H9 (cell line): ENCODE results near the gene MS4A7. TPM values are rescaled to one million over a fixed set of nuclear protein-coding genes. Genes with fewer than 3 reads are reported as not detected.

Experiments used
- DNase-seq: peaks from one replicate; pipeline ENCODE4 v3.0.0-alpha.2; 2017
- H2AFZ ChIP-seq: one replicate; pipeline ENCODE4 v1.6.1; 2013; ENCODE audit warnings: mild to moderate bottlenecking, low read length, control low read depth, moderate library complexity
- H2AK5ac ChIP-seq: 2 replicates; pipeline ENCODE4 v1.6.1; 2013; ENCODE audit warnings: low read length, control low read depth, mixed read lengths; ENCODE audit not compliant: insufficient read length
- H2BK120ac ChIP-seq: one replicate; pipeline ENCODE4 v1.6.1; 2013; ENCODE audit warnings: low read depth, mild to moderate bottlenecking, low read length, control low read depth, inconsistent platforms; ENCODE audit not compliant: poor library complexity, severe bottlenecking
- H2BK12ac ChIP-seq: 2 replicates; pipeline ENCODE4 v1.6.1; 2013; ENCODE audit warnings: low read length, control low read depth, mixed read lengths, low read depth; ENCODE audit not compliant: insufficient read length
- H2BK15ac ChIP-seq: 2 replicates; pipeline ENCODE4 v1.6.1; 2013; ENCODE audit warnings: low read depth, low read length, control low read depth
- H2BK20ac ChIP-seq: one replicate; pipeline ENCODE4 v1.6.1; 2013; ENCODE audit warnings: low read depth, mild to moderate bottlenecking, low read length, control low read depth, inconsistent platforms; ENCODE audit not compliant: poor library complexity, severe bottlenecking
- H2BK5ac ChIP-seq: 2 replicates; pipeline ENCODE4 v1.6.1; 2013; ENCODE audit warnings: low read length, control low read depth, mixed read lengths; ENCODE audit not compliant: insufficient read length
- H3K14ac ChIP-seq: 2 replicates; pipeline ENCODE4 v1.6.1; 2013; ENCODE audit warnings: low read length, control low read depth; ENCODE audit not compliant: insufficient read depth
- H3K18ac ChIP-seq: 2 replicates; pipeline ENCODE4 v1.6.1; 2013; ENCODE audit warnings: low read depth, mild to moderate bottlenecking, mixed read lengths, low read length, control low read depth; ENCODE audit not compliant: insufficient read length
- H3K23ac ChIP-seq: 2 replicates; pipeline ENCODE4 v1.6.1; 2013; ENCODE audit warnings: low read length, control low read depth, mixed read lengths, low read depth; ENCODE audit not compliant: insufficient read length
- H3K23me2 ChIP-seq: 2 replicates; pipeline ENCODE4 v1.6.1; 2013; ENCODE audit warnings: low read depth, mild to moderate bottlenecking, mixed read lengths, low read length, control low read depth; ENCODE audit not compliant: insufficient read length, poor library complexity, severe bottlenecking
- H3K27ac ChIP-seq: 2 replicates; pipeline ENCODE4 v1.5.1; 2013; ENCODE audit warnings: low read length, control low read depth, mixed read lengths, low read depth; ENCODE audit not compliant: insufficient read length
- H3K27me3 ChIP-seq: 2 replicates; pipeline ENCODE4 v1.6.1; 2013; ENCODE audit warnings: low read length, control low read depth, inconsistent platforms; ENCODE audit not compliant: insufficient read depth
- H3K4ac ChIP-seq: 2 replicates; pipeline ENCODE4 v1.6.1; 2013; ENCODE audit warnings: low read depth, mild to moderate bottlenecking, control low read depth, inconsistent platforms, low read length, moderate library complexity
- H3K4me1 ChIP-seq: 2 replicates; pipeline ENCODE4 v1.6.1; 2013; ENCODE audit warnings: low read length, control low read depth, inconsistent platforms; ENCODE audit not compliant: insufficient read depth
- H3K4me2 ChIP-seq: 2 replicates; pipeline ENCODE4 v1.6.1; 2013; ENCODE audit warnings: low read length, control low read depth, mixed read lengths; ENCODE audit not compliant: insufficient read length, insufficient read depth
- H3K56ac ChIP-seq: 2 replicates; pipeline ENCODE4 v1.6.1; 2013; ENCODE audit warnings: low read depth, mild to moderate bottlenecking, mixed read lengths, low read length, control low read depth; ENCODE audit not compliant: insufficient read length
- H3K79me1 ChIP-seq: 2 replicates; pipeline ENCODE4 v1.6.1; 2013; ENCODE audit warnings: low read depth, mild to moderate bottlenecking, moderate library complexity, low read length, control low read depth, inconsistent platforms; ENCODE audit not compliant: insufficient read depth, poor library complexity, severe bottlenecking
- H3K79me2 ChIP-seq: 2 replicates; pipeline ENCODE4 v1.6.1; 2013; ENCODE audit warnings: low read length, control low read depth, inconsistent platforms; ENCODE audit not compliant: insufficient read depth
- H3K9ac ChIP-seq: 2 replicates; pipeline ENCODE4 v1.6.1; 2013; ENCODE audit warnings: low read length, control low read depth, mixed read lengths; ENCODE audit not compliant: insufficient read length; ENCODE audit errors: extremely low read depth
- H3K9me3 ChIP-seq: one replicate; pipeline ENCODE4 v1.6.1; 2013; ENCODE audit warnings: low read depth, low read length, inconsistent platforms; ENCODE audit not compliant: control insufficient read depth
- H3T11ph ChIP-seq: one replicate; pipeline ENCODE4 v1.6.1; 2013; ENCODE audit warnings: mild to moderate bottlenecking, low read length, control low read depth, inconsistent platforms
- H4K20me1 ChIP-seq: one replicate; pipeline ENCODE4 v1.6.1; 2013; ENCODE audit not compliant: control insufficient read depth, insufficient read length, insufficient read depth
- H4K5ac ChIP-seq: 2 replicates; pipeline ENCODE4 v1.6.1; 2013; ENCODE audit warnings: low read depth, mild to moderate bottlenecking, mixed read lengths, low read length, control low read depth; ENCODE audit not compliant: insufficient read length
- H4K8ac ChIP-seq: replicated peaks from 2 replicates; pipeline ENCODE4 v1.6.1; 2013; ENCODE audit warnings: low read length, control low read depth, mixed read lengths, low read depth; ENCODE audit not compliant: insufficient read length
- H4K91ac ChIP-seq: 2 replicates; pipeline ENCODE4 v1.6.1; 2013; ENCODE audit warnings: low read depth, mild to moderate bottlenecking, moderate library complexity, mixed read lengths, low read length, control low read depth; ENCODE audit not compliant: insufficient read length
- H3K27ac Mint-ChIP-seq, 3 experiments: 2 replicates in 2 of 3; 3 replicates in 1 of 3; pipeline ENCODE4 v1.8.0; 2020 to 2021; ENCODE audit warnings: mixed read lengths in 3 of 3, mild to moderate bottlenecking in 1 of 3, moderate library complexity in 1 of 3
- H3K27me3 Mint-ChIP-seq: 2 replicates; pipeline ENCODE4 v1.8.0; 2021; ENCODE audit warnings: low read depth, mild to moderate bottlenecking, moderate library complexity, mixed read lengths
- H3K36me3 Mint-ChIP-seq, 3 experiments: 2 replicates in 2 of 3; 3 replicates in 1 of 3; pipeline ENCODE4 v1.8.0; 2020 to 2021; ENCODE audit warnings: low read depth in 3 of 3, mixed read lengths in 3 of 3; ENCODE audit not compliant: insufficient read depth in 1 of 3
- H3K4me1 Mint-ChIP-seq, 2 experiments: 2 replicates each; pipeline ENCODE4 v1.8.0; 2020; ENCODE audit warnings: mixed read lengths in 2 of 2
- H3K4me3 Mint-ChIP-seq, 2 experiments: 2 replicates in 1 of 2; 3 replicates in 1 of 2; pipeline ENCODE4 v1.8.0; 2020 to 2021; ENCODE audit warnings: mild to moderate bottlenecking in 2 of 2, mixed read lengths in 2 of 2, moderate library complexity in 1 of 2
- H3K9me3 Mint-ChIP-seq, 2 experiments: 2 replicates in 1 of 2; 3 replicates in 1 of 2; pipeline ENCODE4 v1.8.0; 2020; ENCODE audit warnings: mild to moderate bottlenecking in 2 of 2, mixed read lengths in 2 of 2, moderate library complexity in 1 of 2
- WGBS: extraction: QIAGEN DNeasy Blood & Tissue Kit; methylation state at CpG from one replicate; pipeline ENCODE4 v1.1.7; 2013; ENCODE audit warnings: missing lambda C conversion rate, low lambda C conversion rate, mixed read lengths; ENCODE audit not compliant: insufficient read length; ENCODE audit errors: extremely low coverage; 5-methylcytosine and 5-hydroxymethylcytosine counted together
- total RNA-seq: library from RNA; stranded (reverse); gene quantifications from 2 replicates; pipeline ENCODE4 v1.2.1, GENCODE V29; 2021
- TF ChIP-seq, protein P1 (sequence below): fragments of 200-600 bp; sonication (generic); conservative IDR thresholded peaks from 3 replicates; pipeline ENCODE4 v1.8.0; 2021; ENCODE audit warnings: antibody characterized with exemption, mild to moderate bottlenecking

The MS4A7 gene
- total RNA-seq, 1 experiment from 2014 or later, result not detected

- Mint-ChIP-seq H3K27ac (no peak overlapping the region), H3K36me3 (0 out of 7 replicates have a peak, but pooled peaks cover 0 to 1% (median 0%) of the 10 kb centered on the region in 3 experiments), H3K4me1 (peaks cover 0 to 2% of the 10 kb centered on the region in 2 experiments; a peak in 2 of 4 replicates), H3K9me3 (peaks cover 0 to 4% of the 10 kb centered on the region in 2 experiments; a peak in 3 of 5 replicates), H3K27me3 (no peaks in the 10 kb centered on the region), H3K4me3 (no peak overlapping the region)
- no peak overlapping the region for H2BK20ac ChIP-seq
- H2BK5ac ChIP-seq, result no peak overlapping the region
- no peak overlapping the region for H2AFZ ChIP-seq
- WGBS, result no CpG with 5 or more reads among the region's 2 CpGs
- H3K4me1 ChIP-seq, result no peaks in the 10 kb centered on the region
- H3K56ac ChIP-seq, result no peak overlapping the region
- no peak for DNase-seq
- H4K91ac ChIP-seq, result no peak overlapping the region
- no peaks in the 10 kb centered on the region for H3K9me3 ChIP-seq
- H4K8ac ChIP-seq, result no peak overlapping the region
- H3K4ac ChIP-seq, result no peak overlapping the region
- H4K5ac ChIP-seq, result no peak overlapping the region
- H4K20me1 ChIP-seq, result no peaks in the 10 kb centered on the region
- no peak overlapping the region for H3T11ph ChIP-seq
- no peak overlapping the region for H2AK5ac ChIP-seq
- no peak overlapping the region for H3K18ac ChIP-seq
- no peak overlapping the region for H3K4me2 ChIP-seq
- no peak overlapping the region for H3K14ac ChIP-seq
- H3K23ac ChIP-seq, result no peak overlapping the region
- no peak overlapping the region for H3K9ac ChIP-seq
- TF ChIP-seq, protein P1, sequence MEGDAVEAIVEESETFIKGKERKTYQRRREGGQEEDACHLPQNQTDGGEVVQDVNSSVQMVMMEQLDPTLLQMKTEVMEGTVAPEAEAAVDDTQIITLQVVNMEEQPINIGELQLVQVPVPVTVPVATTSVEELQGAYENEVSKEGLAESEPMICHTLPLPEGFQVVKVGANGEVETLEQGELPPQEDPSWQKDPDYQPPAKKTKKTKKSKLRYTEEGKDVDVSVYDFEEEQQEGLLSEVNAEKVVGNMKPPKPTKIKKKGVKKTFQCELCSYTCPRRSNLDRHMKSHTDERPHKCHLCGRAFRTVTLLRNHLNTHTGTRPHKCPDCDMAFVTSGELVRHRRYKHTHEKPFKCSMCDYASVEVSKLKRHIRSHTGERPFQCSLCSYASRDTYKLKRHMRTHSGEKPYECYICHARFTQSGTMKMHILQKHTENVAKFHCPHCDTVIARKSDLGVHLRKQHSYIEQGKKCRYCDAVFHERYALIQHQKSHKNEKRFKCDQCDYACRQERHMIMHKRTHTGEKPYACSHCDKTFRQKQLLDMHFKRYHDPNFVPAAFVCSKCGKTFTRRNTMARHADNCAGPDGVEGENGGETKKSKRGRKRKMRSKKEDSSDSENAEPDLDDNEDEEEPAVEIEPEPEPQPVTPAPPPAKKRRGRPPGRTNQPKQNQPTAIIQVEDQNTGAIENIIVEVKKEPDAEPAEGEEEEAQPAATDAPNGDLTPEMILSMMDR, result no peak
- no peaks in the 10 kb centered on the region for H3K23me2 ChIP-seq
- no peak overlapping the region for H2BK120ac ChIP-seq
- no peak overlapping the region for H2BK15ac ChIP-seq
- no peak overlapping the region for H2BK12ac ChIP-seq
- H3K27ac ChIP-seq, result no peak overlapping the region
- no peaks in the 10 kb centered on the region for H3K79me2 ChIP-seq
- H3K79me1 ChIP-seq, result no peaks in the 10 kb centered on the region
- no peaks in the 10 kb centered on the region for H3K27me3 ChIP-seq
These were observed 763 bp upstream of the MS4A7 start for GRCh38 chr11:60377401-60378136.
